ENCODE measurements around the gene DPYSL3. TPM values are rescaled to one million over a fixed set of nuclear protein-coding genes. Genes with fewer than 3 reads are reported as not detected.

The DPYSL3 gene
- total RNA-seq, 1 donor from 2014 or later = 414 TPM

DNA sequence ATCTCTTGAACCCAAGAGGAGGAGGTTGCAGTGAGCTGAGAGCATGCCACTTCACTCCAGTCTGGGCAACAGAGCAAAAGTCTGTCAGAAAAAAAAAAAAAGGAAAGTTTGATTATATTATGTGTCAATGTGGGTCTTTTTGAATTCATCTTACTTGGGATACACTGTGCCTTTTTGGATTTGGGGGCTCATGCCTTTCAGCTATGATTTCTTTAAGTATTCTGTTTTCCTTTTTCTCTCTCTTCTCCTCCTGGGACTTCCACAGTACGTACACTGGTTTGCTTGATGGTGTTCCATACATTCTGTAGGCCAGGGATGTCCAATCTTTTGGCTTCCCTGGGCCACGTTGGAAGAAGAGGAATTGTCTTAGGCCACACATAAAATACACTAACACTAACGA is 128.3 kb downstream of the DPYSL3 start:
- TF ChIP-seq EZH2 (IDR thresholded peaks at IDR 0.05) (no peak), EZH2phosphoT487 (IDR thresholded peaks at IDR 0.05) (no peak)
- TF ChIP-seq, protein P1, sequence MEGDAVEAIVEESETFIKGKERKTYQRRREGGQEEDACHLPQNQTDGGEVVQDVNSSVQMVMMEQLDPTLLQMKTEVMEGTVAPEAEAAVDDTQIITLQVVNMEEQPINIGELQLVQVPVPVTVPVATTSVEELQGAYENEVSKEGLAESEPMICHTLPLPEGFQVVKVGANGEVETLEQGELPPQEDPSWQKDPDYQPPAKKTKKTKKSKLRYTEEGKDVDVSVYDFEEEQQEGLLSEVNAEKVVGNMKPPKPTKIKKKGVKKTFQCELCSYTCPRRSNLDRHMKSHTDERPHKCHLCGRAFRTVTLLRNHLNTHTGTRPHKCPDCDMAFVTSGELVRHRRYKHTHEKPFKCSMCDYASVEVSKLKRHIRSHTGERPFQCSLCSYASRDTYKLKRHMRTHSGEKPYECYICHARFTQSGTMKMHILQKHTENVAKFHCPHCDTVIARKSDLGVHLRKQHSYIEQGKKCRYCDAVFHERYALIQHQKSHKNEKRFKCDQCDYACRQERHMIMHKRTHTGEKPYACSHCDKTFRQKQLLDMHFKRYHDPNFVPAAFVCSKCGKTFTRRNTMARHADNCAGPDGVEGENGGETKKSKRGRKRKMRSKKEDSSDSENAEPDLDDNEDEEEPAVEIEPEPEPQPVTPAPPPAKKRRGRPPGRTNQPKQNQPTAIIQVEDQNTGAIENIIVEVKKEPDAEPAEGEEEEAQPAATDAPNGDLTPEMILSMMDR (IDR thresholded peaks at IDR 0.05) = no peak
- Mint-ChIP-seq H3K27me3 (ENCODE audit: insufficient read depth, low read depth) (no peaks in the 10 kb centered on the region), H3K9me3 (peaks cover 29% of the 10 kb centered on the region), H3K27ac (no peak overlapping the region), H3K36me3 (peaks cover 11% of the 10 kb centered on the region), H3K4me3 (no peak overlapping the region), H3K4me1 (peaks cover 15% of the 10 kb centered on the region)
- H3K9ac ChIP-seq = no peak overlapping the region
- no peak overlapping the region for H2AFZ ChIP-seq (replicated peaks)
- H4K20me1 ChIP-seq (ENCODE audit: low read depth) = no peaks in the 10 kb centered on the region
- no peak overlapping the region for H3K27ac ChIP-seq
- peaks cover 25% of the 10 kb centered on the region for H3K4me1 ChIP-seq
- no peaks in the 10 kb centered on the region for H3K79me2 ChIP-seq (ENCODE audit: low read depth)
- no peaks in the 10 kb centered on the region for H3K27me3 ChIP-seq
- H3K9me3 ChIP-seq (ENCODE audit: low read depth) = peaks cover 8% of the 10 kb centered on the region
- H3K4me3 ChIP-seq = no peak overlapping the region
- no peak for DNase-seq (ENCODE audit: low spot score)
- no peaks in the 10 kb centered on the region for H3F3A ChIP-seq (ENCODE audit: low read depth)
- peaks cover 5% of the 10 kb centered on the region for H3K36me3 ChIP-seq
- no peak overlapping the region for H3K4me2 ChIP-seq

DNA sequence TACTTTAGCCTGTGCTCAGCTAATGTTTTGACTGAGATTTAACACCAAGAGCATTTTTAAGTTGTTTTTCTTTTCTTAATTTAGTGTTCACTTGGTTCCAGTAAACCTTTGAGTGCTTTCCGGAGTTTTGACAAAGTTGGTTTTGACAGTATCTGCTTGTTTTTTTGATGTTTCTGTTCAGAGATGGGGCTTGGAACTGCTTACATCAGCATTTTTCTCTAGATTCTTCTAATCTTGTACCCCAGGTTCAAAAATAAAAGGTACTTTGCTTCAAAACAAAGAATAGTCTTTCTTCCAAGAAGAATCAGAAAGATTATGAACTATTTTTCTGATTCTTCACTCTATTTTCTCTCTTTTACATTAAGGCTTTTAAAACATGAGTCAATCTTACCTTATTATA is 132.2 kb downstream of the DPYSL3 start:
- H3K9ac ChIP-seq = no peak overlapping the region
- no peak overlapping the region for H3K27ac ChIP-seq
- H3K27me3 Mint-ChIP-seq (ENCODE audit: insufficient read depth, low read depth) = peaks cover 2% of the 10 kb centered on the region
- H3K9me3 Mint-ChIP-seq = peaks cover 29% of the 10 kb centered on the region
- H3F3A ChIP-seq (ENCODE audit: low read depth) = no peaks in the 10 kb centered on the region
- TF ChIP-seq, protein P1 (IDR thresholded peaks at IDR 0.05) = no peak
- no peak for TF ChIP-seq EZH2 (IDR thresholded peaks at IDR 0.05)
- TF ChIP-seq EZH2phosphoT487 (IDR thresholded peaks at IDR 0.05) = no peak
- no peak overlapping the region for H3K4me3 ChIP-seq
- peaks cover 5% of the 10 kb centered on the region for H3K36me3 ChIP-seq
- no peak overlapping the region for H2AFZ ChIP-seq (replicated peaks)
- H3K9me3 ChIP-seq (ENCODE audit: low read depth) = peaks cover 8% of the 10 kb centered on the region
- peaks cover 11% of the 10 kb centered on the region for H3K36me3 Mint-ChIP-seq
- no peak overlapping the region for H3K27ac Mint-ChIP-seq
- H3K4me1 Mint-ChIP-seq = peaks cover 2% of the 10 kb centered on the region
- no peaks in the 10 kb centered on the region for H4K20me1 ChIP-seq (ENCODE audit: low read depth)
- H3K4me2 ChIP-seq = no peak overlapping the region
- no peak for DNase-seq (ENCODE audit: low spot score)
- no peaks in the 10 kb centered on the region for H3K27me3 ChIP-seq
- no peaks in the 10 kb centered on the region for H3K79me2 ChIP-seq (ENCODE audit: low read depth)
- no peak overlapping the region for H3K4me3 Mint-ChIP-seq
- peaks cover 2% of the 10 kb centered on the region for H3K4me1 ChIP-seq

DNA sequence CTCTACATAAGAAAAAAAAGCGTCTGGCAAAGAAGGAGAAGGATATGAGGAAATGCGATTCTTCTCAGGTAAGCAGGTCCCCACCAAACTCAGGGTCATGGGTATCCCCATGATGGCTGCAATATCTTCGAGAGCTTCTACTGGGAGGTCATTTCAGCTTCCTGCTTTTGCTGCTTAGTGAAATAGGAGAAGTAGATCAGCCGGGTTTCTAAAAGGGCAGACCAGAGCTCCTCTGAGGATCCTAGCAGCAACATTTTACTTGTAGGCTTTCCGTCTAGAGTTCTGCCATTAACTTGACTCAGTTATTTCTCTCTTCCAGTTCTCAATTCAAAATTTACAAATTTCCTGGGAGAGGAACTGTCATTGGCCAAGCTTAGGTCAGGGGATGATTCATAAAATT is 134.7 kb downstream of the DPYSL3 start:
- Histone ChIP-seq H3K27ac (no peak overlapping the region), H3K36me3 (peaks cover 5% of the 10 kb centered on the region), H3K79me2 (ENCODE audit: low read depth) (no peaks in the 10 kb centered on the region), H3K4me2 (no peak overlapping the region), H3F3A (ENCODE audit: low read depth) (peaks cover 5% of the 10 kb centered on the region), H3K9ac (no peak overlapping the region), H3K27me3 (no peaks in the 10 kb centered on the region), H2AFZ (replicated peaks) (no peak overlapping the region), H3K4me1 (peaks cover 7% of the 10 kb centered on the region), H3K4me3 (no peak overlapping the region), H3K9me3 (ENCODE audit: low read depth) (peaks cover 8% of the 10 kb centered on the region), H4K20me1 (ENCODE audit: low read depth) (no peaks in the 10 kb centered on the region)
- Mint-ChIP-seq H3K36me3 (peaks cover 9% of the 10 kb centered on the region), H3K27me3 (ENCODE audit: insufficient read depth, low read depth) (peaks cover 2% of the 10 kb centered on the region), H3K4me3 (no peak overlapping the region), H3K27ac (no peak overlapping the region), H3K9me3 (peaks cover 17% of the 10 kb centered on the region), H3K4me1 (no peaks in the 10 kb centered on the region)
- TF ChIP-seq, protein P1 (IDR thresholded peaks at IDR 0.05) = no peak
- TF ChIP-seq EZH2phosphoT487 (IDR thresholded peaks at IDR 0.05) = no peak
- no peak for TF ChIP-seq EZH2 (IDR thresholded peaks at IDR 0.05)
- no peak for DNase-seq (ENCODE audit: low spot score)

Measured in neural progenitor cell (in vitro differentiated cells).